Activated naive CD8-positive, alpha-beta T cell treated with anti-CD3 and anti-CD28 coated beads, Interleukin-2, amount 10 ng/mL, durations not matched to agents 7 days and 5 days (primary cell): ENCODE results near the gene ADAMTSL2. TPM values are rescaled to one million over a fixed set of nuclear protein-coding genes. Genes with fewer than 3 reads are reported as not detected.

Experiments used
- ATAC-seq: fragments of 150-1000 bp; cut with Tn5 transposase; one replicate; pipeline ENCODE4 v1.10.0; 2021; ENCODE audit warnings: low read depth, moderate library complexity
- POLR2A ChIA-PET: fragments of 350-600 bp; sonication (Branson Sonifier 250); formaldehyde crosslinking; loops from one replicate; lab custom pipeline; 2021; ENCODE audit warnings: antibody characterized with exemption; lab: Charles Lee
- DNase-seq: peaks from one replicate; pipeline ENCODE4 v3.0.0; 2021
- H3K27ac Mint-ChIP-seq: one replicate; pipeline ENCODE4 v1.8.0; 2022; ENCODE audit warnings: mild to moderate bottlenecking, mixed read lengths
- H3K27me3 Mint-ChIP-seq: one replicate; pipeline ENCODE4 v1.8.0; 2022; ENCODE audit warnings: mild to moderate bottlenecking, moderate library complexity, mixed read lengths
- H3K36me3 Mint-ChIP-seq: one replicate; pipeline ENCODE4 v1.8.0; 2021; ENCODE audit warnings: mild to moderate bottlenecking, mixed read lengths
- H3K4me1 Mint-ChIP-seq: one replicate; pipeline ENCODE4 v1.8.0; 2021; ENCODE audit warnings: mixed read lengths
- H3K4me3 Mint-ChIP-seq: one replicate; pipeline ENCODE4 v1.8.0; 2022; ENCODE audit warnings: mild to moderate bottlenecking, moderate library complexity, mixed read lengths
- H3K9me3 Mint-ChIP-seq: one replicate; pipeline ENCODE4 v1.8.0; 2021; ENCODE audit warnings: mixed read lengths
- total RNA-seq, 2 experiments: library from RNA; stranded (reverse); gene quantifications; one replicate each; pipeline ENCODE4 v1.2.3, GENCODE V29; 2021

Gene ADAMTSL2
- total RNA-seq, 2 experiments from 2014 or later = 0.17 to 0.20 TPM

DNA sequence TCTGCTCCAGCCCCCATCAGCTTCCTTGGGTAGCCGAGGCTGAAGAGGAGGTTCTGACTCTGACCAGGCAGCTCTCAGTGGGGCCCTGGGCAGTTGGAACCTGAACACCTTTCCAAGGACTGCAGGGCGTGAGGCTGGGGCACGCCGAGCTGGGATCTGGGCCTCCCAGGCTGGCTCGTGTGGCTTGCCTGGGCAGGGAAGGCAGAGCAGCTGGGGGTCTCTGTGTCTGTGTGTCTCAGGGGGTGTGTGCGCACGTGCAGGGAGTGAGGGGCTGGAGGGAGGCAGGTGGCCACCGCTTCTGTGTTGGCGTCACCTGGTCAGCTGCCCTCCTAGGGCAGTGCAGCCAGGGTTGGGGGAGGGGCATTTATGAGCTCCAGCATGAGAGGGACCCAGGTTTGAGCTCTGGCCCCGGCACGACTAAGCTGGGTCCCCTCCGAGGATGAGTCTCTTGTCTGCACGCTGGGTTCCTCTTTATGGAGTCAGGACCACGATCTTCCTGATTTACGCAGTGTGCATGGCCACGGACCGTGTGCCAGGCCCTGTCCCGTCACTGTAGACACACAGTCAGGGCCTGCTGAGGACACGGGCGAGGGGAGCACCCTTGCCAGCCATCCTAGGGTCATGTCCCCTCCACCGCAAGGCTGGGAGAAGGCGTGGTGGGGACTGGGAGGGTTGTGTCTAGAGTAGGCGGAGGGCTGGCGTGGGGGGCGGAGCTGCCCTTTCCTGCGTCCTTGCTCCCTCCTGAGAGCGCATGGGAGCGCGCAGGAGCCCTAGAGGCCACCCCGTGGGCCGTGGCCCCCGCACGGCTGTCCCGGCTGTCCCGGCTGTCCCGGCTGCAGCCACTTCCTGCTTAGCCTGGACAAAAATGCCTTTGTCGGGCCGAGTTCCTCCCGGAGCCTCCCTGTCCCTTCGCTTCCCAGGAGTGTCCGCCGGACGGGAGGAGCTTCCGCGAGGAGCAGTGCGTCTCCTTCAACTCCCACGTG is 4.6 kb downstream of the ADAMTSL2 start:
- H3K4me3 Mint-ChIP-seq = no peak overlapping the region
- peaks cover 2% of the 10 kb centered on the region for H3K4me1 Mint-ChIP-seq
- no peaks in the 10 kb centered on the region for H3K36me3 Mint-ChIP-seq
- no peak overlapping the region for H3K27ac Mint-ChIP-seq
- H3K9me3 Mint-ChIP-seq = no peaks in the 10 kb centered on the region
- ATAC-seq (no peak), DNase-seq (no peak)
- POLR2A ChIA-PET = interaction anchor here (1.3 kb wide), 1 partner anchor 29 kb away, joined by 3 read pairs; no protein-coding TSS in a partner anchor
- H3K27me3 Mint-ChIP-seq = peaks cover 11% of the 10 kb centered on the region

DNA sequence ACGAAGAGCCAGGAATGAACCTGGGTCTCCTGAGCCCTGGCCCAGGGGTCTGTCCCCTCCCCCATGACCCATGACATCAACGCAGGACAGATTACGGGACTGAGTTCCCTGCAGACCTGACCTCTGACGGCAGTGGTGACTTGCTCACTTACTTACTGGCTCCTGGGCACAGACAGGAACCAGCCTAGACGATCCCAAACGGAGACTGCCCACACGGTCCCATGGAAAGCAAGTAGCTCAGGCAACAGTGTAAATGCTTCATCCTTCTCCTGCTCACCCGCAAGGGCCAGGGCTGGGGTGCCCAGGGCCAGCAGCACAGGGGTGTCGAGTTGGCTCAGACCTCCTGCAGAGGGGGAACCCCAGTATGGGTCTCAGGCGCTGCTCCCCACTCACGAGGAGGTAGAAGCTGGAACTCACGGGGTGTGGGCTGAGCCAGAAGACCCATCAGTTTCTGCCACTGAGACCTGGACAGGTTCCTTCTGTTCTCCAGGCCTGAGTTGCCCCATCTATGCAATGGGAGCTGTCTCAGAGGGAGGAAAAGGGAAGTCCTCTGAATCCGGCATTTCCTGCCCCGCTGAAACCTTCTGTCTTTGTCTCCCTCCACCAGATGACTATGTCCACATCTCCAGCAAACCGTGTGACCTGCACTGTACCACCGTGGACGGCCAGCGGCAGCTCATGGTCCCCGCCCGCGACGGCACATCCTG is 5.6 kb downstream of the ADAMTSL2 start:
- Mint-ChIP-seq H3K9me3 (no peaks in the 10 kb centered on the region), H3K4me1 (peaks cover 2% of the 10 kb centered on the region), H3K4me3 (no peak overlapping the region), H3K27ac (no peak overlapping the region), H3K27me3 (peaks cover 7% of the 10 kb centered on the region), H3K36me3 (no peaks in the 10 kb centered on the region)
- ATAC-seq (no peak), DNase-seq (no peak)
- POLR2A ChIA-PET = interaction anchor here (1.3 kb wide), 1 partner anchor 30 kb away, joined by 3 read pairs; no protein-coding TSS in a partner anchor

DNA sequence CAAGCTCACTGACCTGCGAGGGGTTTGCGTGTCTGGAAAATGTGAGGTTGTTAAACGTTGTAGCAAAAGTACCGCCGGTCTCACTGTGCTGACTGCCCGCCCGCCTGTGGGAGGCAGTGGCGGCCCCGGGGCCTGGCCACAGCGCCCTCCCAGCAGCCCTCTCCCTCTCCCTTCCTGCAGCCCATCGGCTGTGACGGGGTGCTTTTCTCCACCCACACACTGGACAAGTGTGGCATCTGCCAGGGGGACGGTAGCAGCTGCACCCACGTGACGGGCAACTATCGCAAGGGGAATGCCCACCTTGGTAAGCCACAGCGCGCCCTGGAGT is 6.2 kb downstream of the ADAMTSL2 start:
- POLR2A ChIA-PET = interaction anchor here (1.3 kb wide), 1 partner anchor 31 kb away, joined by 3 read pairs; no protein-coding TSS in a partner anchor
- Mint-ChIP-seq H3K36me3 (no peaks in the 10 kb centered on the region), H3K4me3 (no peak overlapping the region), H3K27ac (no peak overlapping the region), H3K27me3 (peaks cover 4% of the 10 kb centered on the region), H3K4me1 (peaks cover 2% of the 10 kb centered on the region), H3K9me3 (no peaks in the 10 kb centered on the region)
- ATAC-seq = no peak
- no peak for DNase-seq

- no peak overlapping the region for H3K4me3 Mint-ChIP-seq
- peaks cover 4% of the 10 kb centered on the region for H3K27me3 Mint-ChIP-seq
Observed at GRCh38 chr9:133542002-133542401, 7.5 kb downstream of the ADAMTSL2 start.

DNA sequence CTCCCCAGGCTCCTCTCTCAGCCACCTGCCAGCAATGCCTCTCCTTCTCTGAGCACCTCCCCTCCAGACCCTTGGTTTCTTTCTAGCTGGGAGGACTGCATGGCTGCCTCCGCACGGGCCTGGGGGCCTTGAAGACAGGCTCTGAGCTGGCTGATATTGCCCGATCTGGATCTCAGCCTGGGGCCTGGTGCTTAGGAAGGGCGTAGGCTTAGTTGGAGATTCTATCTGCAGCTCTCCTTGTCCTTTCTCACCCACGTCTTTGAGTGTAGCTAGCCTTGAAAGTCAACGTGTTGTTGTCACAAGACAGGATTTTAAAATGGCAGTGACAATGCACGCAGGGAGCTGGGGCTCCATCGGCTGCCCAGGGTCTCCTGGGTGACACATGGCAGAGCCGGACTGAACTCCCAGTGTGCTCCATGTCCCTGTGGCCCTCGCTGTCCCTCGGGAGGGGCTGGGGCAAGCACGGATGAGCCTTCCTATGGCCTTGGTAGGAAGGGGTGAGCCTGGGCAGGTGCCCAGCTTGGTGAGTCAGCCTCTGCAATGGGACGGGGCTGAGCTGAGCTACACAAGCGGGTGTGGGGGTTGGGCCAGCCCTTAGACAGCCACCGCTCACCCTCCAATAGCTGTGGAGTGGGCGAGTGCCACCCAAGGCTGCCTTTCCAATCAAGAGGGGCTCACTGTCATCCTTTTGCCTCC is 9.4 kb downstream of the ADAMTSL2 start:
- no peak for DNase-seq
- Mint-ChIP-seq H3K4me1 (peaks cover 2% of the 10 kb centered on the region), H3K36me3 (no peaks in the 10 kb centered on the region), H3K4me3 (no peak overlapping the region), H3K27me3 (peaks cover 4% of the 10 kb centered on the region), H3K27ac (no peak overlapping the region), H3K9me3 (no peaks in the 10 kb centered on the region)
- no peak for ATAC-seq
- POLR2A ChIA-PET = no interaction called here

More at GRCh38 chr9:133542002-133542401, 7.5 kb downstream of the ADAMTSL2 start:
- Mint-ChIP-seq H3K27ac (no peak overlapping the region), H3K36me3 (no peaks in the 10 kb centered on the region), H3K4me1 (peaks cover 2% of the 10 kb centered on the region), H3K9me3 (no peaks in the 10 kb centered on the region)
- DNase-seq (no peak), ATAC-seq (no peak)
- POLR2A ChIA-PET = no interaction called here

GRCh38 chr9:133545494-133546286 is 11.2 kb downstream of the ADAMTSL2 start:
- DNase-seq = no peak
- no peak for ATAC-seq
- POLR2A ChIA-PET = no interaction called here
- no peak overlapping the region for H3K4me3 Mint-ChIP-seq
- no peaks in the 10 kb centered on the region for H3K36me3 Mint-ChIP-seq
- H3K27me3 Mint-ChIP-seq = no peaks in the 10 kb centered on the region
- H3K27ac Mint-ChIP-seq = no peak overlapping the region
- H3K4me1 Mint-ChIP-seq = no peaks in the 10 kb centered on the region
- no peaks in the 10 kb centered on the region for H3K9me3 Mint-ChIP-seq

GRCh38 chr9:133546287-133546680 is 11.8 kb downstream of the ADAMTSL2 start:
- no peaks in the 10 kb centered on the region for H3K4me1 Mint-ChIP-seq
- no peak for DNase-seq

DNA sequence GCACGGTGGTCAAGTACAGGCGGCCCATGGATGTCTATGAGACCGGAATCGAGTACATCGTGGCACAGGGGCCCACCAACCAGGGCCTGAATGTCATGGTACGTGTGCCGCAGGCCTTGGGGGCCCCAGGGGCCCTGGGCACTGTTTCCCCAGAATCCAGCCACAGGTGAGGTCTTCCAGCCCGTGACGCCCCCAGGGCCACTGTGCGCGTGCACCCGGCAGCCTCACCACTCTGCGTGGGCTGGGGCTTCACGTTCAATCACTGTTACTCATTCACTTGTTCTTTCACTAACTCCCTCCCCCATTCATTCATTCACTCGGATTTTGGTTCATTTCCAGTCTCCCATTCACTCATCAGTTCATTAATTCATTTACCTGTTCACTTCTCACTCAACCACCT is 12.6 kb downstream of the ADAMTSL2 start:
- Mint-ChIP-seq H3K4me3 (no peak overlapping the region), H3K9me3 (no peaks in the 10 kb centered on the region), H3K4me1 (no peaks in the 10 kb centered on the region), H3K36me3 (no peaks in the 10 kb centered on the region), H3K27me3 (no peaks in the 10 kb centered on the region), H3K27ac (peak overlapping the region; percentile 2)
- POLR2A ChIA-PET = no interaction called here
- no peak for DNase-seq
- ATAC-seq = no peak

More at GRCh38 chr9:133546287-133546680, 11.8 kb downstream of the ADAMTSL2 start:
- Mint-ChIP-seq H3K4me3 (no peak overlapping the region), H3K27ac (no peak overlapping the region), H3K36me3 (no peaks in the 10 kb centered on the region), H3K27me3 (no peaks in the 10 kb centered on the region), H3K9me3 (no peaks in the 10 kb centered on the region)
- ATAC-seq = no peak
- POLR2A ChIA-PET = no interaction called here

DNA sequence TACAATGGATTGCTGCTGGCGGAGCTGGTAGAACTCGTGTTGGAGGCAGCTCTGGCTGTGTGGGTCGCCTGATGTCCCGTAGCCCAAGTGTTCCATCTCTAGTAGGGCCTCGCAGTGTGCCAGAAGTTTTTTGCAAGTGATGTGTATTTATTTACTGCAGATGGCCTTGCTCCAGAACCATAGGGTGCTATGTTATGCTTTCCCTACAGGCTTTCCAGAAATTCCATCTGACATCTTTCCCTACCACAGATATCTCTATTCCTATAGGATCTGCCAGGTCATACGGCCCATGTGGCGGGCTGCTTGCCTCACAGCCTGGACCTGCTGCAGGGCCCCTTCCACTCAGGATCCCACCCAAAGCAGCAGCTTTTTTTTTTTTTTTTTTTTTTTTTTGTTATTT is 16.9 kb downstream of the ADAMTSL2 start:
- ATAC-seq = no peak
- POLR2A ChIA-PET = interaction anchor here (0.6 kb wide), 1 partner anchor 222 kb away, joined by 5 read pairs; no protein-coding TSS in a partner anchor
- no peaks in the 10 kb centered on the region for H3K36me3 Mint-ChIP-seq

DNA sequence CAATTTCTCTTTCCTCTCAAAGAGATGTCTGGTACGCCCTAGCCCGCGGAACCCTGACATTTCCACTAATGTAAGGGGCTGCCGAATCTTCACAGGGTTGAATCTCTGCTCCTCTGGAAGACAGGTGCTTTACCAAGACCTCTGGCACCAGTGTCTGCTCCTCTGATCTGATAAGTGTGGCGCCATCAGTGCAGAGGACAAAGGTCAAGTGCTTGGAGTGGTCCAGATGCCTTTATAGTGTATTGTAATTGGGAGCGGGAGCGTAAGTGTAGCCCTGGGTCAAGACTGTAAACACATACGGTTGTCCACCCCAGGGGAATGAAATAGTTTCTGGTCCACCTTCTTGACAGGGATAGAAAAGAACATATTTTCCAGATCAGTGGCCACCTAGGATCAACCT is 17.7 kb downstream of the ADAMTSL2 start:
- no peak for DNase-seq
- no peaks in the 10 kb centered on the region for H3K9me3 Mint-ChIP-seq
- POLR2A ChIA-PET = no interaction called here
- no peak for ATAC-seq
- no peaks in the 10 kb centered on the region for H3K36me3 Mint-ChIP-seq
- H3K4me1 Mint-ChIP-seq = no peaks in the 10 kb centered on the region
- no peak overlapping the region for H3K4me3 Mint-ChIP-seq
- H3K27me3 Mint-ChIP-seq = no peaks in the 10 kb centered on the region
- H3K27ac Mint-ChIP-seq = no peak overlapping the region

More for the DNA sequence above, 16.9 kb downstream of the ADAMTSL2 start:
- Mint-ChIP-seq H3K27me3 (no peaks in the 10 kb centered on the region), H3K9me3 (no peaks in the 10 kb centered on the region), H3K4me3 (no peak overlapping the region), H3K27ac (no peak overlapping the region), H3K4me1 (no peaks in the 10 kb centered on the region)
- no peak for DNase-seq

DNA sequence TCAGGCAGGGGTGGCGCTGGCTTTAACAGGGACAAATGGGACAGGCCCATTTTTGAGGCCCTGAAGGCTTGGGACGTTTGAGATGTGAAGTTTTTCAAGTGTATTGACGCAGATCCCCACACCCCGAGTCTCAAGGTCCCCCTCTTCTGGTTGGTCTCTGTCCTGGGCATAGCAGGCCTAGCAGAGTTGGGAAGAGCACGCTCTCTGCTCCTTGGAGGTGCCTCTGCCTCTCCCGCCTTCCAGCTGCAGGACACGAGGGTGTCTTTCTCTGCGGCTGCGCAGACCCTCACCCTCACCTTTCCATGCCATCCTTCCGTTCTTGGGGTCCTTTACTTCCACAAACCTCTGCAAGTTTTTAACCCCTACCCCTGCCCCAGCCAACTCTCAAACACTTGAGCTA is 18.6 kb downstream of the ADAMTSL2 start:
- H3K4me3 Mint-ChIP-seq = no peak overlapping the region
- POLR2A ChIA-PET = no interaction called here
- H3K4me1 Mint-ChIP-seq = peaks cover 2% of the 10 kb centered on the region
- no peaks in the 10 kb centered on the region for H3K36me3 Mint-ChIP-seq
- no peaks in the 10 kb centered on the region for H3K27me3 Mint-ChIP-seq
- H3K9me3 Mint-ChIP-seq = no peaks in the 10 kb centered on the region
- ATAC-seq (no peak), DNase-seq (no peak)
- H3K27ac Mint-ChIP-seq = no peak overlapping the region

- H3K9me3 Mint-ChIP-seq = no peaks in the 10 kb centered on the region
- no peak overlapping the region for H3K27ac Mint-ChIP-seq
- H3K27me3 Mint-ChIP-seq = peaks cover 2% of the 10 kb centered on the region
- H3K4me1 Mint-ChIP-seq = peaks cover 9% of the 10 kb centered on the region
- no peaks in the 10 kb centered on the region for H3K36me3 Mint-ChIP-seq
- H3K4me3 Mint-ChIP-seq = no peak overlapping the region
- DNase-seq (no peak), ATAC-seq (no peak)
- POLR2A ChIA-PET = no interaction called here
Observed at GRCh38 chr9:133553973-133554713, 19.6 kb downstream of the ADAMTSL2 start.
